HEK293 (cell line): ENCODE results near the gene MZB1.
A peak's percentile ranks its signal among the peaks of the same experiment; 100 is the strongest.

Experiments
- CTCF ChIA-PET: fragments of 350-600 bp; formaldehyde crosslinking; extraction: SDS; loops from one replicate; lab custom pipeline; 2021; ENCODE audit warnings: antibody characterized with exemption; lab: Yijun Ruan, JAX
- POLR2A ChIA-PET: fragments of 300-600 bp; formaldehyde crosslinking; extraction: SDS; loops from one replicate; lab custom pipeline; 2020; ENCODE audit warnings: antibody characterized with exemption, inconsistent platforms; lab: Yijun Ruan, JAX
- H3K27ac ChIP-seq: fragments of 200-500 bp; sonication (Bioruptor generic); 2 replicates; pipeline ENCODE4 v1.5.1; 2014; ENCODE audit warnings: low read depth, low read length, control low read depth, inconsistent platforms; ENCODE audit errors: extremely low read depth
- H3K36me3 ChIP-seq, 2 experiments: fragments of 200-500 bp in 1 of 2; sonication (Bioruptor generic) in 1 of 2; 1 replicate in 1 of 2; 2 replicates in 1 of 2; pipeline ENCODE4 v1.5.1; 2014 to 2017; ENCODE audit warnings: inconsistent platforms in 2 of 2, low read length in 2 of 2; ENCODE audit not compliant: control insufficient read depth in 2 of 2, insufficient read depth in 1 of 2
- H3K4me1 ChIP-seq: fragments of 200-500 bp; sonication (Bioruptor generic); 2 replicates; pipeline ENCODE4 v1.5.1; 2014; ENCODE audit warnings: mild to moderate bottlenecking, low read length, inconsistent platforms; ENCODE audit not compliant: control insufficient read depth, insufficient read depth
- H3K4me3 ChIP-seq: 2 replicates; pipeline ENCODE4 v1.5.1; 2011; ENCODE audit warnings: low read depth, mild to moderate bottlenecking, control low read depth, low read length, moderate library complexity
- H3K9me3 ChIP-seq: fragments of 200-500 bp; sonication (Bioruptor generic); 2 replicates; pipeline ENCODE4 v1.5.1; 2014; ENCODE audit warnings: low read depth, low read length, inconsistent platforms; ENCODE audit not compliant: control insufficient read depth, insufficient read depth
- YY1 ChIP-seq: fragments of 450-650 bp; formaldehyde crosslinking; IDR thresholded peaks from 2 replicates; pipeline ENCODE4 v1.5.1; 2018; ENCODE audit warnings: missing biosample characterization, missing genetic modification characterization
- ZFHX2 ChIP-seq: fragments of 450-650 bp; formaldehyde crosslinking; conservative IDR thresholded peaks from 2 replicates; pipeline ENCODE4 v1.5.1; 2016; ENCODE audit warnings: missing biosample characterization, missing genetic modification characterization
- ZFP3 ChIP-seq: fragments of 450-650 bp; formaldehyde crosslinking; IDR thresholded peaks from 2 replicates; pipeline ENCODE4 v1.5.1; 2016; ENCODE audit warnings: low read depth, missing biosample characterization, missing genetic modification characterization
- ZNF132 ChIP-seq: fragments of 450-650 bp; formaldehyde crosslinking; IDR thresholded peaks from 2 replicates; pipeline ENCODE4 v1.5.1; 2017; ENCODE audit warnings: missing biosample characterization, missing genetic modification characterization, borderline replicate concordance
- ZNF140 ChIP-seq: fragments of 450-650 bp; formaldehyde crosslinking; IDR thresholded peaks from 2 replicates; pipeline ENCODE4 v1.5.1; 2016; ENCODE audit warnings: missing biosample characterization, missing genetic modification characterization
- ZNF211 ChIP-seq: fragments of 450-650 bp; formaldehyde crosslinking; IDR thresholded peaks from 2 replicates; pipeline ENCODE4 v1.5.1; 2016; ENCODE audit warnings: low read depth, missing biosample characterization, missing genetic modification characterization
- ZNF248 ChIP-seq: fragments of 450-650 bp; formaldehyde crosslinking; IDR thresholded peaks from 2 replicates; pipeline ENCODE4 v1.5.1; 2017; ENCODE audit warnings: missing biosample characterization, missing genetic modification characterization
- ZNF292 ChIP-seq: fragments of 450-650 bp; formaldehyde crosslinking; IDR thresholded peaks from 2 replicates; pipeline ENCODE4 v1.5.1; 2016; ENCODE audit warnings: low read depth, missing biosample characterization, missing genetic modification characterization, borderline replicate concordance
- ZNF416 ChIP-seq: fragments of 450-650 bp; formaldehyde crosslinking; IDR thresholded peaks from 2 replicates; pipeline ENCODE4 v1.5.1; 2016; ENCODE audit warnings: missing biosample characterization, missing genetic modification characterization
- ZNF48 ChIP-seq: fragments of 450-650 bp; formaldehyde crosslinking; IDR thresholded peaks from 2 replicates; pipeline ENCODE4 v1.5.1; 2016; ENCODE audit warnings: missing biosample characterization, missing genetic modification characterization
- ZNF600 ChIP-seq: fragments of 450-650 bp; formaldehyde crosslinking; IDR thresholded peaks from 2 replicates; pipeline ENCODE4 v1.5.1; 2016; ENCODE audit warnings: missing biosample characterization, missing genetic modification characterization
- ZNF701 ChIP-seq: fragments of 450-650 bp; formaldehyde crosslinking; IDR thresholded peaks from 2 replicates; pipeline ENCODE4 v1.5.1; 2016; ENCODE audit warnings: missing biosample characterization, missing genetic modification characterization
- ZNF768 ChIP-seq: fragments of 450-650 bp; formaldehyde crosslinking; IDR thresholded peaks from 2 replicates; pipeline ENCODE4 v1.5.1; 2018; ENCODE audit warnings: missing biosample characterization, mild to moderate bottlenecking, missing genetic modification characterization
- ZNF837 ChIP-seq: fragments of 450-650 bp; formaldehyde crosslinking; IDR thresholded peaks from 2 replicates; pipeline ENCODE4 v1.5.1; 2016; ENCODE audit warnings: missing biosample characterization, missing genetic modification characterization
- ZXDB ChIP-seq: fragments of 450-650 bp; formaldehyde crosslinking; IDR thresholded peaks from 2 replicates; pipeline ENCODE4 v1.5.1; 2016; ENCODE audit warnings: missing biosample characterization, missing genetic modification characterization
- TF ChIP-seq, protein P1 (sequence below): fragments of 450-650 bp; formaldehyde crosslinking; IDR thresholded peaks from 2 replicates; pipeline ENCODE4 v1.5.1; 2016; ENCODE audit warnings: missing biosample characterization, missing genetic modification characterization
- TF ChIP-seq, protein P2 (sequence below): fragments of 450-650 bp; formaldehyde crosslinking; IDR thresholded peaks from 2 replicates; pipeline ENCODE4; 2016; ENCODE audit warnings: missing biosample characterization, missing genetic modification characterization
- TF ChIP-seq, protein P3 (sequence below): fragments of 450-650 bp; formaldehyde crosslinking; IDR thresholded peaks from 2 replicates; pipeline ENCODE4 v1.5.1; 2016; ENCODE audit warnings: missing biosample characterization, missing genetic modification characterization
- TF ChIP-seq, protein P4 (sequence below): fragments of 450-650 bp; formaldehyde crosslinking; IDR thresholded peaks from 2 replicates; pipeline ENCODE4 v1.5.1; 2016; ENCODE audit warnings: missing biosample characterization, missing genetic modification characterization
- TF ChIP-seq, protein P5 (sequence below): fragments of 450-650 bp; formaldehyde crosslinking; IDR thresholded peaks from 2 replicates; pipeline ENCODE4 v1.5.1; 2016; ENCODE audit warnings: missing biosample characterization, missing genetic modification characterization

MZB1 gene

DNA sequence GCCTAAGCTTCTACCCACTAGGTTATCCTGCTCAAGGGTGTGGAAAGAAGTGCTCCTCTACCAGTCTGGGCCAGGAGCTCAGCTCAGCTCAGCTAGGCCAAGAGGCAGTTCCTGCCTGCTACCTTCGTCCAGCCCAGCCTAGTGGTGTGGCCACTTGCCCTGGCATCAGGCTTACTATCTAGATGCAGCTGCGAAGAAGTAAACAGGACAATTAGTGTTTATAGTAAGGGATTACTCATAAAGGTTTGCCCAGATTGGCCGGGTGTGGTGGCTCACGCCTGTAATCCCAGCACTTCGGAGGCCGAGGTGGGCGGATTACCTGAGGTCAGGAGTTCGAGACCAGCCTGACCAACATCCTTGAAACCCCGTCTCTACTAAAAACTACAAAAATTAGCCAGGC, 26.9 kb upstream of the MZB1 start:
- CTCF ChIA-PET, result no interaction called here
- Histone ChIP-seq H3K4me1 (peaks cover 3% of the 10 kb centered on the region; the same call in 1 of the 2 replicates), H3K4me3 (no peak overlapping the region), H3K27ac (no peak overlapping the region), H3K36me3 (peaks cover 25 to 73% of the 10 kb centered on the region in 2 experiments), H3K9me3 (no peaks in the 10 kb centered on the region)
- TF ChIP-seq, protein P1, sequence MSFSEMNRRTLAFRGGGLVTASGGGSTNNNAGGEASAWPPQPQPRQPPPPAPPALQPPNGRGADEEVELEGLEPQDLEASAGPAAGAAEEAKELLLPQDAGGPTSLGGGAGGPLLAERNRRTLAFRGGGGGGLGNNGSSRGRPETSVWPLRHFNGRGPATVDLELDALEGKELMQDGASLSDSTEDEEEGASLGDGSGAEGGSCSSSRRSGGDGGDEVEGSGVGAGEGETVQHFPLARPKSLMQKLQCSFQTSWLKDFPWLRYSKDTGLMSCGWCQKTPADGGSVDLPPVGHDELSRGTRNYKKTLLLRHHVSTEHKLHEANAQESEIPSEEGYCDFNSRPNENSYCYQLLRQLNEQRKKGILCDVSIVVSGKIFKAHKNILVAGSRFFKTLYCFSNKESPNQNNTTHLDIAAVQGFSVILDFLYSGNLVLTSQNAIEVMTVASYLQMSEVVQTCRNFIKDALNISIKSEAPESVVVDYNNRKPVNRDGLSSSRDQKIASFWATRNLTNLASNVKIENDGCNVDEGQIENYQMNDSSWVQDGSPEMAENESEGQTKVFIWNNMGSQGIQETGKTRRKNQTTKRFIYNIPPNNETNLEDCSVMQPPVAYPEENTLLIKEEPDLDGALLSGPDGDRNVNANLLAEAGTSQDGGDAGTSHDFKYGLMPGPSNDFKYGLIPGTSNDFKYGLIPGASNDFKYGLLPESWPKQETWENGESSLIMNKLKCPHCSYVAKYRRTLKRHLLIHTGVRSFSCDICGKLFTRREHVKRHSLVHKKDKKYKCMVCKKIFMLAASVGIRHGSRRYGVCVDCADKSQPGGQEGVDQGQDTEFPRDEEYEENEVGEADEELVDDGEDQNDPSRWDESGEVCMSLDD (tag by site-specific recombination), result no peak
- TF ChIP-seq ZFHX2 (tag by site-specific recombination), result peak; percentile 28; the same call in 1 of the 2 replicates
- TF ChIP-seq, protein P2, sequence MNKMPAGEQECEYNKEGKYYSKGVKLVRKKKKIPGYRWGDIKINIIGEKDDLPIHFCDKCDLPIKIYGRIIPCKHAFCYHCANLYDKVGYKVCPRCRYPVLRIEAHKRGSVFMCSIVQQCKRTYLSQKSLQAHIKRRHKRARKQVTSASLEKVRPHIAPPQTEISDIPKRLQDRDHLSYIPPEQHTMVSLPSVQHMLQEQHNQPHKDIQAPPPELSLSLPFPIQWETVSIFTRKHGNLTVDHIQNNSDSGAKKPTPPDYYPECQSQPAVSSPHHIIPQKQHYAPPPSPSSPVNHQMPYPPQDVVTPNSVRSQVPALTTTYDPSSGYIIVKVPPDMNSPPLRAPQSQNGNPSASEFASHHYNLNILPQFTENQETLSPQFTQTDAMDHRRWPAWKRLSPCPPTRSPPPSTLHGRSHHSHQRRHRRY (tag by site-specific recombination), result no peak
- TF ChIP-seq, protein P3, sequence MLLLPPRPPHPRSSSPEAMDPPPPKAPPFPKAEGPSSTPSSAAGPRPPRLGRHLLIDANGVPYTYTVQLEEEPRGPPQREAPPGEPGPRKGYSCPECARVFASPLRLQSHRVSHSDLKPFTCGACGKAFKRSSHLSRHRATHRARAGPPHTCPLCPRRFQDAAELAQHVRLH (tag by site-specific recombination), result no peak
- TF ChIP-seq, protein P4, sequence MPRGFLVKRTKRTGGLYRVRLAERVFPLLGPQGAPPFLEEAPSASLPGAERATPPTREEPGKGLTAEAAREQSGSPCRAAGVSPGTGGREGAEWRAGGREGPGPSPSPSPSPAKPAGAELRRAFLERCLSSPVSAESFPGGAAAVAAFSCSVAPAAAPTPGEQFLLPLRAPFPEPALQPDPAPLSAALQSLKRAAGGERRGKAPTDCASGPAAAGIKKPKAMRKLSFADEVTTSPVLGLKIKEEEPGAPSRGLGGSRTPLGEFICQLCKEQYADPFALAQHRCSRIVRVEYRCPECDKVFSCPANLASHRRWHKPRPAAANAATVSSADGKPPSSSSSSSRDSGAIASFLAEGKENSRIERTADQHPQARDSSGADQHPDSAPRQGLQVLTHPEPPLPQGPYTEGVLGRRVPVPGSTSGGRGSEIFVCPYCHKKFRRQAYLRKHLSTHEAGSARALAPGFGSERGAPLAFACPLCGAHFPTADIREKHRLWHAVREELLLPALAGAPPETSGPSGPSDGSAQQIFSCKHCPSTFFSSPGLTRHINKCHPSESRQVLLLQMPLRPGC (tag by site-specific recombination), result no peak
- no peak for TF ChIP-seq ZNF768 (tag by site-specific recombination)
- no peak for TF ChIP-seq ZFP3
- POLR2A ChIA-PET, result interaction anchor here (0.5 kb wide), 1 partner anchor 34 kb away, joined by 5 read pairs; no protein-coding TSS in a partner anchor

DNA sequence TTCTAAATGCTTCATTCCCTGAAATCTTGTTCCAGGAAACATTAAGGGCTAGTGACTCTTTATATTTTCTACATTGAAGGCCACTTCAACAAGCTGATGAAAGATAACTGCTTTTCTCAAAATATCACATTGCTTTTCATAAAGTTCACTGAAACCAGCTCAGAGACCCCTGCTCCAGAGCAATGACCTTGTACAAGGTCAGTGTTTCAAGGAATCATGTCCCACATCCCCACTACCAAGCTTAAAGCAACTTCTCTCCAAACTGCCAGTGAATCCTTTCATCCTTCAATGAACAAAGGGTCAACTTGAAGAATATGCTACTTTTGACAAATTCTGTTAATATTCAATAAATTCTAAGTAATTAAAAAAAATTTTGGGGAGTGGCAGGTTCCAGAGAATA, 26.2 kb upstream of the MZB1 start:
- no peaks in the 10 kb centered on the region for H3K9me3 ChIP-seq
- H3K36me3 ChIP-seq, result peaks cover 17 to 74% of the 10 kb centered on the region in 2 experiments
- ChIA-PET POLR2A (interaction anchor here (0.5 kb wide), 1 partner anchor 33 kb away, joined by 5 read pairs; no protein-coding TSS in a partner anchor), CTCF (interaction anchor here (2.6 kb wide), 1 partner anchor 98 kb away, joined by 9 read pairs; no protein-coding TSS in a partner anchor)
- peaks cover 3% of the 10 kb centered on the region; the same call in 1 of the 2 replicates for H3K4me1 ChIP-seq
- no peak overlapping the region for H3K27ac ChIP-seq
- no peak overlapping the region for H3K4me3 ChIP-seq
- TF ChIP-seq ZNF248 (no peak), ZNF292 (tag by site-specific recombination) (no peak), ZNF837 (no peak), ZNF416 (tag by site-specific recombination) (no peak), ZNF48 (tag by site-specific recombination) (no peak), ZNF701 (no peak), YY1 (tag by site-specific recombination) (no peak), ZNF600 (no peak), ZXDB (tag by site-specific recombination) (no peak), ZNF211 (tag by site-specific recombination) (no peak), ZNF132 (tag by site-specific recombination) (no peak), ZNF140 (tag by site-specific recombination) (no peak)
- TF ChIP-seq, protein P4 (tag by site-specific recombination), result no peak
- TF ChIP-seq, protein P5, sequence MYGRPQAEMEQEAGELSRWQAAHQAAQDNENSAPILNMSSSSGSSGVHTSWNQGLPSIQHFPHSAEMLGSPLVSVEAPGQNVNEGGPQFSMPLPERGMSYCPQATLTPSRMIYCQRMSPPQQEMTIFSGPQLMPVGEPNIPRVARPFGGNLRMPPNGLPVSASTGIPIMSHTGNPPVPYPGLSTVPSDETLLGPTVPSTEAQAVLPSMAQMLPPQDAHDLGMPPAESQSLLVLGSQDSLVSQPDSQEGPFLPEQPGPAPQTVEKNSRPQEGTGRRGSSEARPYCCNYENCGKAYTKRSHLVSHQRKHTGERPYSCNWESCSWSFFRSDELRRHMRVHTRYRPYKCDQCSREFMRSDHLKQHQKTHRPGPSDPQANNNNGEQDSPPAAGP (tag by site-specific recombination), result no peak
